ENCODE data around the gene SPATS1. TPM values are rescaled to one million over a fixed set of nuclear protein-coding genes. Genes with fewer than 3 reads are reported as not detected.

SPATS1 gene, protein sequence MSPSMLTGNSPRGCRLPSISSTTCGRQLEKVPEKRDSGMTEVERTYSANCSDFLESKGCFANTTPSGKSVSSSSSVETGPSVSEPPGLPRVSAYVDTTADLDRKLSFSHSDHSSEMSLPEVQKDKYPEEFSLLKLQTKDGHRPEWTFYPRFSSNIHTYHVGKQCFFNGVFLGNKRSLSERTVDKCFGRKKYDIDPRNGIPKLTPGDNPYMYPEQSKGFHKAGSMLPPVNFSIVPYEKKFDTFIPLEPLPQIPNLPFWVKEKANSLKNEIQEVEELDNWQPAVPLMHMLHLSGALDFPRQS
- not detected for total RNA-seq
- not detected for total RNA-seq (2013)

DNA sequence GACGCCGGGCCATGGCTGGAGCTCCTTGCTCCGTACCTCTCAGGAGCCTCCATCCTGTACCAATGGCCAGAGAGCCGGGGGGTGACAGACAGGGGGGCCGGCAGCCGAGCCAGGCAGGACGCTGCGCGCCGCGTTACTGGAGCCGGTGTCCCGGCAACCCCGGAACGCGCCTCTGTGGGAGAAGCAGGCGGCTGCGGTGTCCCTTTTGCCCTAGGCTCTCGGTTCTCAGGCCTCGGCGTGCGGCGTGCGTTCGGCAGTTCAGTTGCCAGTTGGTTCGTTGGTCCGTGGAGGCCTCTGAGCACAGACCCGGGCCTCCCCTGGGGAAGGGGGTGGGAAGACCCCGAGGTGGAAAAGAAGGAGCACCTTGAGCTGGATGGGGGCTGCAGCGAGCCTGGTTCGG, at the start of gene SPATS1:
SPATS1 (plus strand) TSS at position 162 of the 400 bp plus-strand sequence. CDS start 446 bp downstream, outside the sequence.
- no peaks in the 10 kb centered on the region for H3K36me3 ChIP-seq (ENCODE audit: control insufficient read depth, insufficient read depth, low read length)
- Mint-ChIP-seq H3K4me3 (no peak within 1 kb of the TSS), H3K27me3 (ENCODE audit: low read depth in 2 of 2) (peaks cover 33 to 42% of the 10 kb centered on the region in 2 donors), H3K9me3 (no peaks in the 10 kb centered on the region), H3K4me1 (no peaks in the 10 kb centered on the region), H3K27ac (no peak within 1 kb of the TSS), H3K36me3 (no peaks in the 10 kb centered on the region)
- H3K4me3 ChIP-seq (ENCODE audit: low read length): no peak within 1 kb of the TSS
- no peaks in the 10 kb centered on the region for H3K9me3 ChIP-seq (ENCODE audit: control insufficient read depth, insufficient read depth, low read length)
- H3K4me1 ChIP-seq (ENCODE audit: control insufficient read depth, insufficient read depth, low read length): no peaks in the 10 kb centered on the region
- DNase-seq: no peak
- 5% methylated on average over 31 of the region's 31 CpGs for WGBS (ENCODE audit: insufficient coverage)
- no peak within 1 kb of the TSS for H3K27ac ChIP-seq (ENCODE audit: low read length)
- TF ChIP-seq CTCF (IDR thresholded peaks at IDR 0.05): no peak
- intact Hi-C loops (cut with micrococcal nuclease): no loop called here
- no peak for ATAC-seq
- peaks cover 7% of the 10 kb centered on the region for H3K27me3 ChIP-seq (ENCODE audit: control insufficient read depth, insufficient read depth, low read length)

- peaks cover 53 to 57% of the 10 kb centered on the region in 2 donors for H3K27me3 Mint-ChIP-seq (ENCODE audit: low read depth in 2 of 2)
- Histone ChIP-seq H3K36me3 (ENCODE audit: control insufficient read depth, insufficient read depth, low read length) (no peaks in the 10 kb centered on the region), H3K9me3 (ENCODE audit: control insufficient read depth, insufficient read depth, low read length) (no peaks in the 10 kb centered on the region), H3K4me1 (ENCODE audit: control insufficient read depth, insufficient read depth, low read length) (peaks cover 11% of the 10 kb centered on the region), H3K27me3 (ENCODE audit: control insufficient read depth, insufficient read depth, low read length) (peaks cover 42% of the 10 kb centered on the region), H3K4me3 (ENCODE audit: low read length) (no peak overlapping the region), H3K27ac (ENCODE audit: low read length) (no peak overlapping the region)
- no peak overlapping the region for H3K4me3 Mint-ChIP-seq
- H3K36me3 Mint-ChIP-seq: no peaks in the 10 kb centered on the region
- H3K9me3 Mint-ChIP-seq: no peaks in the 10 kb centered on the region
- peaks cover 0 to 5% of the 10 kb centered on the region in 2 donors for H3K4me1 Mint-ChIP-seq
- H3K27ac Mint-ChIP-seq: no peak overlapping the region
- TF ChIP-seq CTCF (IDR thresholded peaks at IDR 0.05): no peak
- intact Hi-C loops (cut with micrococcal nuclease): no loop called here
- WGBS (ENCODE audit: insufficient coverage): 85% methylated on average over 4 of the region's 4 CpGs
- DNase-seq (no peak), ATAC-seq (no peak)
Measured at GRCh38 chr6:44292661-44293365, 49.6 kb upstream of the SPATS1 start.

GRCh38 chr6:44294832-44295791, 47.3 kb upstream of the SPATS1 start:
- H3K9me3 ChIP-seq (ENCODE audit: control insufficient read depth, insufficient read depth, low read length): no peaks in the 10 kb centered on the region
- intact Hi-C loops (cut with micrococcal nuclease): no loop called here
- TF ChIP-seq CTCF (IDR thresholded peaks at IDR 0.05): no peak
- peaks cover 14% of the 10 kb centered on the region for H3K4me1 ChIP-seq (ENCODE audit: control insufficient read depth, insufficient read depth, low read length)
- Mint-ChIP-seq H3K27me3 (ENCODE audit: low read depth in 2 of 2) (peaks cover 36 to 54% of the 10 kb centered on the region in 2 donors), H3K36me3 (no peaks in the 10 kb centered on the region), H3K4me1 (peaks cover 0 to 12% of the 10 kb centered on the region in 2 donors), H3K27ac (no peak overlapping the region), H3K4me3 (no peak overlapping the region), H3K9me3 (no peaks in the 10 kb centered on the region)
- no peak for ATAC-seq
- H3K27me3 ChIP-seq (ENCODE audit: control insufficient read depth, insufficient read depth, low read length): peaks cover 41% of the 10 kb centered on the region
- H3K36me3 ChIP-seq (ENCODE audit: control insufficient read depth, insufficient read depth, low read length): peaks cover 2% of the 10 kb centered on the region
- DNase-seq: no peak
- 87% methylated on average over 7 of the region's 7 CpGs for WGBS (ENCODE audit: insufficient coverage)
- no peak overlapping the region for H3K4me3 ChIP-seq (ENCODE audit: low read length)
- no peak overlapping the region for H3K27ac ChIP-seq (ENCODE audit: low read length)
